Endothelial cell of umbilical vein (primary cell): ENCODE measurements around the gene OSBP2. TPM values are rescaled to one million over a fixed set of nuclear protein-coding genes. Genes with fewer than 3 reads are reported as not detected.

Experiments
- BruUV-seq: library from RNA; stranded (reverse); fragments of 400-500 nt; replicated peaks from 2 replicates; lab custom pipeline; 2021; lab: Mats Ljungman, UMichigan
- CTCF ChIA-PET: fragments of 300-600, 350-600 bp; sonication (Branson Sonifier 250); formaldehyde crosslinking; loops from one replicate; lab custom pipeline; 2021; ENCODE audit warnings: antibody characterized with exemption, inconsistent platforms; lab: Charles Lee
- POLR2A ChIA-PET: fragments of 300-600, 350-600 bp; sonication (Branson Sonifier 250); formaldehyde crosslinking; loops from one replicate; lab custom pipeline; 2021; ENCODE audit warnings: antibody characterized with exemption, inconsistent platforms; lab: Charles Lee
- DNase-seq: peaks from one replicate; pipeline ENCODE4 v3.0.0-alpha.2; 2011; ENCODE audit warnings: low read depth, low spot score
- FAIRE-seq: peaks from 2 replicates; lab custom pipeline; 2011; peaks lifted over from hg19 to GRCh38; lab: Jason Lieb, UNC
- H2AFZ ChIP-seq: 2 replicates; pipeline ENCODE4 v1.6.0; 2012; ENCODE audit warnings: low read depth, low read length, control low read depth, inconsistent platforms
- H3K27ac ChIP-seq: 2 replicates; pipeline ENCODE4 v1.5.1; 2011; ENCODE audit warnings: low read depth, mild to moderate bottlenecking, control low read depth, low read length, moderate library complexity; ENCODE audit not compliant: insufficient read depth
- H3K27me3 ChIP-seq, 2 experiments: 2 replicates each; pipeline versions ENCODE4 v1.6.0 to v1.6.1; 2011; ENCODE audit warnings: low read length in 2 of 2, mixed read lengths in 1 of 2; ENCODE audit not compliant: control insufficient read depth in 2 of 2, insufficient read depth in 2 of 2
- H3K36me3 ChIP-seq, 2 experiments: 2 replicates in 1 of 2; 3 replicates in 1 of 2; pipeline ENCODE4 v1.5.1; 2011; ENCODE audit warnings: low read length in 2 of 2, mild to moderate bottlenecking in 1 of 2, moderate library complexity in 1 of 2; ENCODE audit not compliant: control insufficient read depth in 2 of 2, insufficient read depth in 2 of 2; ENCODE audit errors: extremely low read depth in 1 of 2
- H3K4me1 ChIP-seq: 3 replicates; pipeline ENCODE4 v1.5.1; 2011; ENCODE audit warnings: mild to moderate bottlenecking, low read length; ENCODE audit not compliant: control insufficient read depth, insufficient read depth; ENCODE audit errors: extremely low read depth
- H3K4me2 ChIP-seq: 2 replicates; pipeline ENCODE4 v1.6.1; 2011; ENCODE audit warnings: low read length, control low read depth, mixed read lengths; ENCODE audit not compliant: insufficient read depth
- H3K4me3 ChIP-seq, 3 experiments: fragments of 200-600 bp in 1 of 3; sonication (generic), shearing (Covaris generic) in 1 of 3; replicated peaks in 1 of 3; 2 replicates each; pipeline ENCODE4 v1.5.1; 2011 to 2016; ENCODE audit warnings: control low read depth in 3 of 3, low read length in 3 of 3, mild to moderate bottlenecking in 2 of 3, inconsistent platforms in 1 of 3, low read depth in 1 of 3, moderate library complexity in 1 of 3; ENCODE audit not compliant: insufficient read depth in 1 of 3
- H3K79me2 ChIP-seq: 2 replicates; pipeline ENCODE4 v1.6.0; 2012; ENCODE audit warnings: low read length, inconsistent platforms; ENCODE audit not compliant: control insufficient read depth, insufficient read depth
- H3K9ac ChIP-seq: replicated peaks from 2 replicates; pipeline ENCODE3; 2011; ENCODE audit warnings: low read length, control low read depth; ENCODE audit not compliant: insufficient read depth; ENCODE audit errors: extremely low read depth
- H3K9me1 ChIP-seq: replicated peaks from 3 replicates; pipeline ENCODE4 v1.6.0; 2011; ENCODE audit warnings: mild to moderate bottlenecking, low read length; ENCODE audit not compliant: control insufficient read depth, insufficient read depth; ENCODE audit errors: extremely low read depth
- H3K9me3 ChIP-seq: replicated peaks from 2 replicates; pipeline ENCODE4 v1.5.1; 2012; ENCODE audit warnings: low read length, inconsistent platforms; ENCODE audit not compliant: control insufficient read depth, insufficient read depth
- H4K20me1 ChIP-seq: replicated peaks from 2 replicates; pipeline ENCODE3; 2011; ENCODE audit warnings: mild to moderate bottlenecking, low read length; ENCODE audit not compliant: control insufficient read depth, insufficient read depth; ENCODE audit errors: extremely low read depth
- CTCF ChIP-seq, 2 donors: IDR thresholded peaks; 1 replicate in 1 of 2; 2 replicates in 1 of 2; pipeline ENCODE4 v1.5.1; 2011; ENCODE audit warnings: low read length in 2 of 2, mild to moderate bottlenecking in 2 of 2, moderate library complexity in 2 of 2, control low read depth in 1 of 2, inconsistent platforms in 1 of 2, low read depth in 1 of 2; ENCODE audit not compliant: insufficient read depth in 1 of 2; ENCODE audit errors: extremely low read depth in 1 of 2
- EZH2 ChIP-seq: IDR thresholded peaks from 2 replicates; pipeline ENCODE4 v1.6.1; 2012; ENCODE audit warnings: borderline replicate concordance, low read depth, mild to moderate bottlenecking, moderate library complexity, low read length, inconsistent platforms; ENCODE audit not compliant: severe bottlenecking
- MAX ChIP-seq: IDR thresholded peaks from 2 replicates; pipeline ENCODE4 v1.6.1; 2011; ENCODE audit not compliant: insufficient read depth, insufficient read length
- MYC ChIP-seq: IDR thresholded peaks from one replicate; pipeline ENCODE4 v1.6.1; 2011; ENCODE audit warnings: mild to moderate bottlenecking, low read depth, low read length
- POLR2A ChIP-seq: IDR thresholded peaks from 2 replicates; pipeline ENCODE4 v1.6.1; 2012; ENCODE audit warnings: low read depth, mild to moderate bottlenecking, control low read depth, low read length
- POLR2AphosphoS5 ChIP-seq: IDR thresholded peaks from 2 replicates; pipeline ENCODE4 v1.6.1; 2012; ENCODE audit warnings: low read depth, mild to moderate bottlenecking, control low read depth, low read length, moderate library complexity; ENCODE audit not compliant: insufficient read depth
- dilution Hi-C: fragments of 300-500 bp; cut with MboI; formaldehyde crosslinking; loops from one replicate; pipeline ENCODE4 v1.15.0; 2019; ENCODE audit warnings: low sequenced_read_pairs; ENCODE audit not compliant: extremely low pct_ligation_motif_present
- intact Hi-C: fragments of 100-400 bp; cut with micrococcal nuclease; formaldehyde crosslinking; loops from one replicate; pipeline ENCODE4 v1.10.0; 2022
- polyA plus RNA-seq, 4 experiments: library from polyadenylated mRNA; depleted of rRNA in 3 of 4; stranded (reverse) in 3 of 4; unstranded in 1 of 4; fragments of >200 nt; gene quantifications; 2 replicates each; pipeline versions ENCODE4 v1.2.1 to v1.2.3, GENCODE V29; 2011 to 2012; ENCODE audit warnings: missing spikeins in 1 of 4
- total RNA-seq: library from RNA; stranded (reverse); gene quantifications from 2 replicates; pipeline ENCODE4 v1.2.3, GENCODE V29; 2021

Gene OSBP2
- total and polyA plus RNA-seq, 2 donors (not counting 3 experiments of a cell fraction or from before 2014, with no cell fraction given): 4.1 to 7.5 TPM

GRCh38 chr22:30822216-30823014 is 127.7 kb downstream of the OSBP2 start:
- dilution Hi-C loops: no loop called here
- no peaks in the 10 kb centered on the region for H4K20me1 ChIP-seq
- CTCF ChIA-PET: interaction anchor here (0.6 to 3.4 kb wide), 5 partner anchors 34 to 435 kb away, joined by 3 to 15 read pairs (median 3); partner anchors contain the start of gene RNF215
- H2AFZ ChIP-seq: no peak overlapping the region
- no peak for DNase-seq
- H3K27me3 ChIP-seq: peaks cover 34 to 38% of the 10 kb centered on the region in 2 experiments
- peak overlapping the region in 2 of 3 experiments; percentile 26 to 27 for H3K4me3 ChIP-seq
- no peak for FAIRE-seq
- H3K9ac ChIP-seq: no peak overlapping the region
- BruUV-seq: no TSS peak
- H3K36me3 ChIP-seq: no peaks in the 10 kb centered on the region
- H3K9me3 ChIP-seq: no peaks in the 10 kb centered on the region
- H3K79me2 ChIP-seq: no peaks in the 10 kb centered on the region
- H3K27ac ChIP-seq: no peak overlapping the region
- no peaks in the 10 kb centered on the region for H3K9me1 ChIP-seq
- POLR2A ChIA-PET: no interaction called here
- TF ChIP-seq CTCF (IDR thresholded peaks at IDR 0.05; ENCODE audit: extremely low read depth in 1 of 2, insufficient read depth in 1 of 2, low read depth in 1 of 2, low read length in 2 of 2) (no peak), EZH2 (peak; percentile 99)
- peak overlapping the region; percentile 48 for H3K4me2 ChIP-seq
- no peaks in the 10 kb centered on the region for H3K4me1 ChIP-seq
- intact Hi-C loops: no loop called here

GRCh38 chr22:30823015-30823370 is 128.3 kb downstream of the OSBP2 start:
- H3K4me2 ChIP-seq: no peak overlapping the region
- H2AFZ ChIP-seq: no peak overlapping the region
- no peak for FAIRE-seq
- no peak for DNase-seq
- ChIA-PET POLR2A (no interaction called here), CTCF (interaction anchor here (3.4 kb wide), 1 partner anchor 68 kb away, joined by 15 read pairs; no protein-coding TSS in a partner anchor)
- H3K9me1 ChIP-seq: no peaks in the 10 kb centered on the region
- TF ChIP-seq MAX: no peak
- no peak for TF ChIP-seq POLR2A
- TF ChIP-seq EZH2: peak; percentile 78
- TF ChIP-seq POLR2AphosphoS5: no peak
- no peak for TF ChIP-seq MYC
- no TSS peak for BruUV-seq
- H3K4me1 ChIP-seq: no peaks in the 10 kb centered on the region
- H3K79me2 ChIP-seq: no peaks in the 10 kb centered on the region
- no peak overlapping the region for H3K4me3 ChIP-seq
- no peak overlapping the region for H3K27ac ChIP-seq
- intact Hi-C loops: no loop called here
- no peak overlapping the region for H3K9ac ChIP-seq
- H3K27me3 ChIP-seq: peaks cover 33 to 38% of the 10 kb centered on the region in 2 experiments
- dilution Hi-C loops: no loop called here
- no peaks in the 10 kb centered on the region for H3K36me3 ChIP-seq
- H4K20me1 ChIP-seq: no peaks in the 10 kb centered on the region
- H3K9me3 ChIP-seq: no peaks in the 10 kb centered on the region
